ENCODE data around the gene TJP1. TPM values are rescaled to one million over a fixed set of nuclear protein-coding genes. Genes with fewer than 3 reads are reported as not detected.

Gene TJP1
- total RNA-seq, 2 donors from 2014 or later: 131 to 145 TPM

- Histone ChIP-seq H3K4me1 (ENCODE audit: control insufficient read depth, insufficient read depth, low read length) (no peaks in the 10 kb centered on the region), H3K27me3 (ENCODE audit: control insufficient read depth, insufficient read depth, low read length, poor library complexity, severe bottlenecking) (no peaks in the 10 kb centered on the region), H3K36me3 (ENCODE audit: control insufficient read depth, insufficient read depth, low read length) (no peaks in the 10 kb centered on the region), H3K9me3 (ENCODE audit: control insufficient read depth, low read length) (no peaks in the 10 kb centered on the region), H3K27ac (ENCODE audit: low read depth, low read length) (no peak overlapping the region), H3K4me3 (ENCODE audit: low read length) (no peak overlapping the region), H3K9ac (ENCODE audit: extremely low read depth, low read length, poor library complexity, severe bottlenecking) (no peak overlapping the region)
- DNase-seq: no peak
- WGBS, 2 experiments (ENCODE audit: insufficient coverage in 1 of 2, insufficient read length in 1 of 2): 94 to 100% methylated on average over 1 to 4 of the region's 4 CpGs
- no peaks in the 10 kb centered on the region for H3K36me3 Mint-ChIP-seq (ENCODE audit: low read depth)
- H3K4me3 Mint-ChIP-seq: no peak overlapping the region
- H3K4me1 Mint-ChIP-seq: peaks cover 7% of the 10 kb centered on the region
- H3K27me3 Mint-ChIP-seq (ENCODE audit: insufficient read depth): peaks cover 3% of the 10 kb centered on the region
- no peak overlapping the region for H3K27ac Mint-ChIP-seq
- H3K9me3 Mint-ChIP-seq: peaks cover 2% of the 10 kb centered on the region
- TF ChIP-seq CTCF (conservative IDR thresholded peaks at IDR 0.05): no peak
These were observed 139.9 kb downstream of the TJP1 start for GRCh38 chr15:29682361-29682760.

- Histone ChIP-seq H3K9me3 (ENCODE audit: control insufficient read depth, low read length) (no peaks in the 10 kb centered on the region), H3K27me3 (ENCODE audit: control insufficient read depth, insufficient read depth, low read length, poor library complexity, severe bottlenecking) (no peaks in the 10 kb centered on the region), H3K9ac (ENCODE audit: extremely low read depth, low read length, poor library complexity, severe bottlenecking) (no peak overlapping the region), H3K4me1 (ENCODE audit: control insufficient read depth, insufficient read depth, low read length) (no peaks in the 10 kb centered on the region), H3K36me3 (ENCODE audit: control insufficient read depth, insufficient read depth, low read length) (no peaks in the 10 kb centered on the region), H3K4me3 (ENCODE audit: low read length) (no peak overlapping the region), H3K27ac (ENCODE audit: low read depth, low read length) (no peak overlapping the region)
- 90 to 92% methylated on average over 5 to 9 of the region's 9 CpGs for WGBS, 2 experiments (ENCODE audit: insufficient coverage in 1 of 2, insufficient read length in 1 of 2)
- Mint-ChIP-seq H3K27ac (no peak overlapping the region), H3K36me3 (ENCODE audit: low read depth) (no peaks in the 10 kb centered on the region), H3K27me3 (ENCODE audit: insufficient read depth) (peaks cover 3% of the 10 kb centered on the region), H3K4me1 (peaks cover 11% of the 10 kb centered on the region), H3K9me3 (peaks cover 2% of the 10 kb centered on the region), H3K4me3 (no peak overlapping the region)
- no peak for TF ChIP-seq CTCF (conservative IDR thresholded peaks at IDR 0.05)
- DNase-seq: no peak
These were observed 140.3 kb downstream of the TJP1 start for GRCh38 chr15:29681946-29682345.

- no peaks in the 10 kb centered on the region for H3K9me3 ChIP-seq (ENCODE audit: control insufficient read depth, low read length)
- Mint-ChIP-seq H3K9me3 (peaks cover under 1% of the 10 kb centered on the region), H3K4me3 (no peak overlapping the region), H3K36me3 (ENCODE audit: low read depth) (no peaks in the 10 kb centered on the region), H3K27me3 (ENCODE audit: insufficient read depth) (peaks cover 2% of the 10 kb centered on the region), H3K4me1 (peaks cover 14% of the 10 kb centered on the region), H3K27ac (no peak overlapping the region)
- H3K27me3 ChIP-seq (ENCODE audit: control insufficient read depth, insufficient read depth, low read length, poor library complexity, severe bottlenecking): no peaks in the 10 kb centered on the region
- TF ChIP-seq CTCF (conservative IDR thresholded peaks at IDR 0.05): no peak
- no peak for DNase-seq
- no peak overlapping the region for H3K9ac ChIP-seq (ENCODE audit: extremely low read depth, low read length, poor library complexity, severe bottlenecking)
- no peaks in the 10 kb centered on the region for H3K36me3 ChIP-seq (ENCODE audit: control insufficient read depth, insufficient read depth, low read length)
- H3K27ac ChIP-seq (ENCODE audit: low read depth, low read length): no peak overlapping the region
- WGBS, 2 experiments (ENCODE audit: insufficient coverage in 1 of 2, insufficient read length in 1 of 2): 89 to 95% methylated on average over 10 to 15 of the region's 15 CpGs
- no peaks in the 10 kb centered on the region for H3K4me1 ChIP-seq (ENCODE audit: control insufficient read depth, insufficient read depth, low read length)
- H3K4me3 ChIP-seq (ENCODE audit: low read length): no peak overlapping the region
These were observed 141.0 kb downstream of the TJP1 start for GRCh38 chr15:29681166-29681845.
